Sigmoid colon (tissue), 7 donors: ENCODE results near the gene DYRK1A. TPM values are rescaled to one million over a fixed set of nuclear protein-coding genes. Genes with fewer than 3 reads are reported as not detected.
"Not testable (repeated sequence)": the region's sequence is repeated elsewhere in the genome, so short reads cannot be mapped to it uniquely, and the experiment has no call there.

ENCODE experiments used
- DNase-seq: peaks from one replicate; pipeline ENCODE4 v3.0.0-alpha.2; 2019
- H3K27ac ChIP-seq, 4 donors: fragments of 200-600 bp; sonication (generic); one replicate each; pipeline ENCODE4 v1.5.1; 2016 to 2019; ENCODE audit warnings: mild to moderate bottlenecking in 1 of 4
- H3K27me3 ChIP-seq, 3 donors: fragments of 200-600 bp; sonication (generic); one replicate each; pipeline ENCODE4 v1.5.1; 2019; ENCODE audit warnings: mild to moderate bottlenecking in 1 of 3
- H3K36me3 ChIP-seq, 4 donors: fragments of 200-600 bp; sonication (generic); one replicate each; pipeline ENCODE4 v1.5.1; 2016 to 2019
- H3K4me1 ChIP-seq, 4 donors: fragments of 200-600 bp; sonication (generic); one replicate each; pipeline ENCODE4 v1.5.1; 2017 to 2019
- H3K4me3 ChIP-seq, 4 donors: fragments of 200-600 bp; sonication (generic); one replicate each; pipeline ENCODE4 v1.5.1; 2017 to 2019; ENCODE audit warnings: mild to moderate bottlenecking in 2 of 4, moderate library complexity in 1 of 4
- H3K9me3 ChIP-seq, 4 donors: fragments of 200-600 bp in 3 of 4; sonication (generic) in 3 of 4; one replicate each; pipeline versions ENCODE4 v1.5.1 to v1.6.1; 2013 to 2019
- CTCF ChIP-seq, 4 experiments: fragments of 450-650 bp in 3 of 4; fragments of 200-600 bp in 1 of 4; IDR thresholded peaks; one replicate each; pipeline ENCODE4 v1.5.1; 2016 to 2019; ENCODE audit warnings: antibody characterized with exemption in 4 of 4, mild to moderate bottlenecking in 3 of 4, moderate library complexity in 2 of 4
- EP300 ChIP-seq, 4 donors: sonication (generic); formaldehyde crosslinking; IDR thresholded peaks; one replicate each; pipeline ENCODE4 v1.6.1; 2017; ENCODE audit warnings: antibody characterized with exemption in 4 of 4
- POLR2A ChIP-seq, 2 donors: fragments of 450-650 bp; IDR thresholded peaks; one replicate each; pipeline ENCODE4 v1.6.1; 2016; ENCODE audit warnings: antibody characterized with exemption in 2 of 2, mild to moderate bottlenecking in 2 of 2, moderate library complexity in 2 of 2
- POLR2AphosphoS5 ChIP-seq, 4 donors: sonication (generic); formaldehyde crosslinking; IDR thresholded peaks; one replicate each; pipeline ENCODE4 v1.6.1; 2017; ENCODE audit warnings: antibody characterized with exemption in 4 of 4
- WGBS, 2 donors: extraction: QIAGEN DNeasy Blood & Tissue Kit; methylation state at CpG; one replicate each; pipeline ENCODE4 v1.1.7; 2013; 5-methylcytosine and 5-hydroxymethylcytosine counted together
- intact Hi-C: fragments of 100-400 bp; cut with DNase I; formaldehyde crosslinking; loops from one replicate; pipeline ENCODE4 v1.15.1; 2023
- polyA plus RNA-seq, 3 donors: library from polyadenylated mRNA; stranded (reverse); fragments of 200-250 nt; gene quantifications; one replicate each; pipeline ENCODE4 v1.2.3, GENCODE V29; 2013
- total RNA-seq, 4 donors: library from RNA; depleted of rRNA; stranded (reverse); fragments of >200 nt; gene quantifications; one replicate each; pipeline ENCODE4 v1.1.0, GENCODE V29; 2016
- donor health status: healthy with polysubstance abuse.
- donor health status: Bipolar disorder and iron deficiency.
- donor health status: healthy.

DYRK1A gene
- total RNA-seq: 10 to 100 TPM; 62.9 to 74.1 (median 69.5) TPM
- 10 to 100 TPM; 11.4 to 23.4 (median 12.9) TPM for polyA plus RNA-seq

DNA sequence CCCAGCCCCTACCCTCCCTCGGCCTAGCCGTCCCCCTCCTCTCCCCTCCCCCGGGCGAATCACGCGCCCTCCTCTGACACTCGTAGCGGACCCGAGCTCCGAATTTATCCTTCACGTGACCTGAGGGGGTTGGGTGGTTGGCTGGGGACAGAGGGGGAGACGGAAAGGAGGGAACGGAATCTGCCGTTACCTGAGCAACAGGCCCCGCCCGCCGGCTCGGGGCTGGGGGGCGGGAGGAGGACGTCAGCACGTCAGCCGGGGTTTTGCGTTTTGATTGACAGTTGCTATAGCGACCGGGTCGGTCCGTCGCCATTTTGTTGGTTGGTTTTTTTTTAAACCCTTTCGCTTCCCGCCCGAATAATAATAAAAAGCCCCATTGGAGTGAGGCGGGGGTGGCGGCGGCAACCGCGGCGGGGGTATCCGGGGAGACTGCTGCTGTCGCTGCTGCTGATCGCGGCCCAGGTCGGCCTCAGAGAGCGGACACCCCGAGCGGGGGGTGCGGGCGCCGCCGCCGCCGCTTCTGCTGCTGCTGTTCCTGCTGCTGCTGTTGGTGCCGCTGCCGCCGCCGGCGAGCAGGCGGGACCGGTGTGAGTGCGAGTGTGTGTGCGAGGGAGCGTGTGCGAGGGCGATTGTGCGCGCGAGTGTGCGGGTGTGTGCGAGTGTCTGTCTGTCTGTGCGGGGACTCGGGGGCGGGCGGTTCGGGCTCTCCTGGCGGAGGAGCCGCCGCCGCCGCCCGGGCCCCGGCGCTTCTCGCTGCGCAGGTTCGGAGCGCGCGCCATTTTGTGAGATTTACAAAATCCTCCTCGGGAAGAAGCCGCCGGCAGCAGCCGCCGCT is at the start of gene DYRK1A:
Gene DYRK1A, plus strand, starts transcription at position 292 of the 835 bp plus-strand sequence. CDS start 53,602 bp downstream, outside the sequence.
- peaks cover 0 to 43% (median 39%) of the 10 kb centered on the region in 4 donors for H3K4me1 ChIP-seq
- H3K27ac ChIP-seq: peak within 1 kb of the TSS; percentile 99 to 100 (median 100)
- H3K9me3 ChIP-seq: no peaks in the 10 kb centered on the region
- intact Hi-C loops: loop anchor here (1.0 to 10.0 kb wide), 6 partner anchors 96 to 294 kb away; partner anchors contain the start of genes PIGP, TTC3 and VPS26C
- H3K27me3 ChIP-seq: no peaks in the 10 kb centered on the region
- peak within 1 kb of the TSS; percentile 86 to 98 (median 96) for H3K4me3 ChIP-seq
- 0 to 1% methylated on average over 92 of the region's 92 CpGs for WGBS, 2 donors
- TF ChIP-seq CTCF (IDR thresholded peaks at IDR 0.05) (no peak), POLR2A (IDR thresholded peaks at IDR 0.05) (peak; percentile 45 to 47), EP300 (IDR thresholded peaks at IDR 0.05) (peak; percentile 29 to 96 (median 76)), POLR2AphosphoS5 (IDR thresholded peaks at IDR 0.05) (peak; percentile 60 to 85 (median 78))
- H3K36me3 ChIP-seq: no peaks in the 10 kb centered on the region
- DNase-seq: peak; percentile 100

DNA sequence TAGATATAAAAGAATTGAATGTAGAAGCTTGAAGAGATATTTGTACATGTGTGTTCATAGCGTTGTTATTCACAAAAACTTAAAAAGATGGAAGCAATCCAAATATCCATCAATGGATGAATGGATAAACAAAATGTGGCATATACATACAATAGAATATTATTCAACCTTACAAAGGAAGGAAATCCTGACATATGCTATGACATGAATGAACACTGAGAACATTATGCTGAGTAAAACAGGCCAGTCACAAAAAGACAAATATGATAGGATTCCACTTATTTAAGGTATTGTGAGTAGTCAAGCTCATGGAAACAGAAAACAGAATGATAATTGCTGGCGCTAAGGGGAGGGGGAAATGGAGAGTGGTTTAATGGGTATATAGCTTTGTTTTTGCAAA is 47.0 kb upstream of the DYRK1A start:
- Histone ChIP-seq H3K27ac (no peak overlapping the region), H3K4me1 (no peaks in the 10 kb centered on the region), H3K9me3 (peaks cover 0 to 9% (median 5%) of the 10 kb centered on the region in 4 donors), H3K4me3 (no peak overlapping the region), H3K27me3 (no peaks in the 10 kb centered on the region), H3K36me3 (no peaks in the 10 kb centered on the region)
- TF ChIP-seq CTCF (IDR thresholded peaks at IDR 0.05): no peak
- 84 to 91% methylated on average over 2 of the region's 2 CpGs for WGBS, 2 donors
- intact Hi-C loops: no loop called here
- no peak for DNase-seq

GRCh38 chr21:37322084-37322483 is 44.5 kb upstream of the DYRK1A start:
- TF ChIP-seq EP300 (IDR thresholded peaks at IDR 0.05) (no peak), POLR2A (IDR thresholded peaks at IDR 0.05) (no peak), POLR2AphosphoS5 (IDR thresholded peaks at IDR 0.05) (no peak), CTCF (IDR thresholded peaks at IDR 0.05) (no peak)
- Histone ChIP-seq H3K9me3 (peaks cover 0 to 4% (median under 1%) of the 10 kb centered on the region in 4 donors), H3K4me1 (no peaks in the 10 kb centered on the region), H3K27me3 (no peaks in the 10 kb centered on the region), H3K27ac (no peak overlapping the region), H3K4me3 (no peak overlapping the region), H3K36me3 (no peaks in the 10 kb centered on the region)
- intact Hi-C loops: no loop called here
- DNase-seq: no peak
- 84 to 92% methylated on average over 5 of the region's 5 CpGs for WGBS, 2 donors

GRCh38 chr21:37324558-37324957 is 42.0 kb upstream of the DYRK1A start:
- no peaks in the 10 kb centered on the region for H3K9me3 ChIP-seq
- no peak for DNase-seq
- no peaks in the 10 kb centered on the region for H3K36me3 ChIP-seq
- no peaks in the 10 kb centered on the region for H3K27me3 ChIP-seq
- H3K4me3 ChIP-seq: no peak overlapping the region
- intact Hi-C loops: no loop called here
- no peak overlapping the region for H3K27ac ChIP-seq
- WGBS, 2 donors: 92 to 94% methylated on average over 2 of the region's 2 CpGs
- no peaks in the 10 kb centered on the region for H3K4me1 ChIP-seq
- TF ChIP-seq EP300 (IDR thresholded peaks at IDR 0.05): no peak
- TF ChIP-seq CTCF (IDR thresholded peaks at IDR 0.05): no peak
- TF ChIP-seq POLR2AphosphoS5 (IDR thresholded peaks at IDR 0.05): no peak
- no peak for TF ChIP-seq POLR2A (IDR thresholded peaks at IDR 0.05)

GRCh38 chr21:37328147-37328546 is 38.4 kb upstream of the DYRK1A start:
- 88 to 89% methylated on average over 7 of the region's 7 CpGs for WGBS, 2 donors
- DNase-seq, H3K27ac ChIP-seq, H3K27me3 ChIP-seq, intact Hi-C loops, H3K4me3 ChIP-seq, H3K9me3 ChIP-seq, H3K36me3 ChIP-seq, H3K4me1 ChIP-seq: not testable (repeated sequence)
